Muscle of arm (tissue), 12 donors: ENCODE data around the gene DHX8. TPM values are rescaled to one million over a fixed set of nuclear protein-coding genes. Genes with fewer than 3 reads are reported as not detected.
"Not testable (repeated sequence)": the region's sequence is repeated elsewhere in the genome, so short reads cannot be mapped to it uniquely, and the experiment has no call there.

Source experiments
- DNase-seq: peaks from one replicate; pipeline ENCODE4 v3.0.0-alpha.2; 2013
- polyA plus RNA-seq, 12 donors: library from polyadenylated mRNA; unstranded; fragments of 120-200 nt; gene quantifications; one replicate each; pipeline ENCODE4 v1.2.1, GENCODE V29; 2013; ENCODE audit not compliant: insufficient read length in 12 of 12

DHX8 gene
- polyA plus RNA-seq, 12 donors, result 8.9 to 30.0 (median 26.3) TPM; not detected in 1

GRCh38 chr17:43457362-43457692 lies 26.4 kb upstream of the DHX8 start:
- DNase-seq, result no peak

GRCh38 chr17:43459878-43460277 lies 23.9 kb upstream of the DHX8 start:
- not testable (repeated sequence) for DNase-seq

- DNase-seq, result no peak
These were observed 22.6 kb upstream of the DHX8 start for GRCh38 chr17:43461185-43461584.

GRCh38 chr17:43462569-43462968 lies 21.2 kb upstream of the DHX8 start:
- not testable (repeated sequence) for DNase-seq

GRCh38 chr17:43463241-43463640 lies 20.5 kb upstream of the DHX8 start:
- no peak for DNase-seq

GRCh38 chr17:43464046-43464445 lies 19.7 kb upstream of the DHX8 start:
- no peak for DNase-seq

GRCh38 chr17:43465049-43465448 lies 18.7 kb upstream of the DHX8 start:
- no peak for DNase-seq

GRCh38 chr17:43467981-43468581 lies 15.7 kb upstream of the DHX8 start:
- DNase-seq, result peak; percentile 29

GRCh38 chr17:43468691-43469139 lies 15.1 kb upstream of the DHX8 start:
- no peak for DNase-seq

GRCh38 chr17:43469145-43469544 lies 14.6 kb upstream of the DHX8 start:
- DNase-seq, result no peak

- no peak for DNase-seq
These were observed 12.1 kb upstream of the DHX8 start for GRCh38 chr17:43471585-43472160.

- DNase-seq, result no peak
These were observed 8.2 kb upstream of the DHX8 start for GRCh38 chr17:43475494-43476089.

GRCh38 chr17:43476306-43476705 lies 7.5 kb upstream of the DHX8 start:
- DNase-seq, result not testable (repeated sequence)

- no peak for DNase-seq
These were observed 5.7 kb upstream of the DHX8 start for GRCh38 chr17:43477832-43478634.

- DNase-seq, result no peak
These were observed 3.8 kb upstream of the DHX8 start for GRCh38 chr17:43479948-43480347.

- DNase-seq, result no peak
These were observed 1.4 kb upstream of the DHX8 start for GRCh38 chr17:43482103-43483012.

GRCh38 chr17:43490621-43491020 lies 6.8 kb downstream of the DHX8 start:
- no peak for DNase-seq

- DNase-seq, result not testable (repeated sequence)
These were observed 25.7 kb downstream of the DHX8 start for GRCh38 chr17:43509440-43509839.

- not testable (repeated sequence) for DNase-seq
These were observed 27.4 kb downstream of the DHX8 start for GRCh38 chr17:43511199-43511598.

- no peak for DNase-seq
These were observed 31.9 kb downstream of the DHX8 start for GRCh38 chr17:43515656-43516055.

- DNase-seq, result no peak
These were observed 33.4 kb downstream of the DHX8 start for GRCh38 chr17:43517161-43517560.
